Activated CD4-positive, alpha-beta T cell treated with anti-CD3 and anti-CD28 coated beads for 24 hours (primary cell): Measurements from ENCODE around the gene POLR2C.

Experiments used
- DNase-seq, 2 donors: peaks; one replicate each; pipeline ENCODE4 v3.0.0-alpha.2; 2020; ENCODE audit warnings: low read depth in 2 of 2

POLR2C gene

DNA sequence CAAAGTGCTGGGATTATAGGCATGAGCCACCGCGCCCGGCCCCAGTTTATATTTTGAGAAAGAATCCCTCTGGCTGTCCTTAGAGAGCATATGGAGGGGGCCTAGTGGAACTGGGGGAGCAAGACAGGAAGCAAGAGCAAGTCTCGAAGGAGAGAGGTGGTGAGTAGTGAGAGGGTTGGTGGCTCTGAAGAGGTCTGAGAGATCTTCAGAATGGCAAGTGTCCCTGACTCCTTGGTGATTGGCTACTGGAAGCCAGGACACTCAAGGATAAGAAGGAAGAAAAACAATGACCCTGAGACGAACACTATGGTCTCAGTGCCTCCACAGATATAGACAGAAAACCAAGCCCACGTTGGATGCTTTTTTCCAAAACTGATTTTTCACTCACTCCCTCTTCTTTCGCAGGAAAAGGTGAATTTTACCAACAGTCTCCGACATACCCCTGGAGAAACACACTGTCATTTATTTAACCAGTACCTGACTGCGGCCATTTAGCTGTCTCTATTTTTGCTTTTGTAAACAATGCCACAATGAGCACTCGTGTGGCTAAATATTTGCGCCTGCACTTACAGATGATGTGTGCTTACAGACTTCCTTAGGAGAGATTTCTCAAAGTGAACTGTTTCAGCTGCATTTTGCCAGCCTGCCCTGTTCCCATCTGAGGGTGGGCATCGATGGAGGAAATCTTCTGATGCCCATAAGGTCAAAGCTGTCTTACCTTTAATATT is 39.7 kb downstream of the POLR2C start:
- DNase-seq = no peak

DNA sequence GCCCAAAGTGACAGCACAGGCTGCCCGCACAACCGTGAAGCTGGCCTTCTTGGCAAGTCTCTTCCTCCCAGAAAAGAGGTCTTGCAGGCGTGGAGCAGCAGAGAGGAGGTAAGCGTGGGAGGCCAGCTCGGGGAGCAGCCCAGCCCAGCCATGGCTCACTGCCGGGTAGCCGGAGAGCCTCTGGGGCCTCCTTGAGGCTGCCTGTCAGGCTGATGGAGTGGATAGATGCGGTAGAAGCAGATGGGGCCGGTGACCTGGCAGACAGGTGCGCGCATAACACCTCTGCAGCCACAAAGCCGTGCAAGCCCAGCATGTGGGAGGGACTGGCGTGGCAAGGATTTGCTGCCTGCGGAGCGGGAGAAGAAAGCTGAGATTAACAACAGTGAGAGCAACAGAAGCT is 40.9 kb downstream of the POLR2C start:
- DNase-seq = no peak

DNA sequence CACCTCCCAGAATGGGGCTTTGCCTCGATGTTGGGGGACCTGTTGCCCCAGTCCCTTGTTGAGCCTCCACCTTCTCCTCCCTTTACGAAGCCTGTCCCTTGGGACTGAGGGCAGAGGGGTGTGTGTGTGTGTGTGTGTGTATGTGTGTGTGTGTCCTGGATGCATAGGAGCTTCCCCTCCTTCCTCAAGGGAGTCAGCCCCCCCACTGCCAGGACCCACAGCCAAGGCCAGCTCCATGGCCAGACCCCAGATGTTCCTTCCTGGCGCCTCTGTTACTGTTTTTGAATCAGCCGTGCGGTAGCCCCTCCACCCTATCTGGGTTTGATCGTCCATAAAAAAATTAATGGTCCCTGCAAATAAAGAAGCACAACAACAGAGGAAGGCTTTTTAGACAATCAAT is 41.5 kb downstream of the POLR2C start:
- no peak for DNase-seq

DNA sequence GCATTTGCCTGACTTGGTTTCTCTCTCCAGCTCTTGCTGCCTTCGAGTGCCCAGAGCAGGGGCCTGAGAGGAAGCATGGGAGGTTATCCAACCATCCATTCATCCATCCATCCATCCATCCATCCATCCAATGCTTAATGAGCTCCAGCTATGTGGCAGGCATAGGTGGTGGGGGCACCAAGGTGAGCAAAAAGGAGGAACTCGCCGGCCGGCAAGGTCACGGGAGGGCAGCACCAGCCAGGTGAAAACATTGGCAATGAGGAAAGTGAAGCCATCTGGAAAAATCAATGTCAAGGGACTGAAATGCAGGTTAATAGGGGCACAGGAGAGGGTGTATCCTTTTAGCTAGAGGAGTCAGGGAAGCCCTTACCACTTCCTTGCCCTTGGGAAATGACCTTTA is 42.0 kb downstream of the POLR2C start:
- DNase-seq = no peak

DNA sequence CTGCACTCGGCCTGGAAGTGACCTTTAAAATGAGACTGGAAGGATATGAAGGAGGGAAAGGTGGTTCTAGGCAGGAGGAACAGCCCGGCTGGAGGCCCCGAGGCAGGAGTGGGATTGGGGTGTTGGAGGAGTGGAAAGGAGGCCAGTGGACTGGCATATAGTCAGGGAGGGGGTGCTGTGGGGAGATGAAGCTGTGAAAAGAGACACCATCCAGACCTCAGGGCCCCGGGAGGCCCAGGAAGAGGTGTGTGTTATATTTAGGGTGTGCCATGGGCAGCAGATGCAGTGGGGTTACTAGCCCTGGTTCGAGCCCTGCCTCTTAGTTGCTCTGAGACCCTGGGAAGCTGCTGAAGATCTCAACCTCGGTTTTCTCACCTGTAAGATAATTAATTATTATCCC is 42.7 kb downstream of the POLR2C start:
- DNase-seq = no peak

DNA sequence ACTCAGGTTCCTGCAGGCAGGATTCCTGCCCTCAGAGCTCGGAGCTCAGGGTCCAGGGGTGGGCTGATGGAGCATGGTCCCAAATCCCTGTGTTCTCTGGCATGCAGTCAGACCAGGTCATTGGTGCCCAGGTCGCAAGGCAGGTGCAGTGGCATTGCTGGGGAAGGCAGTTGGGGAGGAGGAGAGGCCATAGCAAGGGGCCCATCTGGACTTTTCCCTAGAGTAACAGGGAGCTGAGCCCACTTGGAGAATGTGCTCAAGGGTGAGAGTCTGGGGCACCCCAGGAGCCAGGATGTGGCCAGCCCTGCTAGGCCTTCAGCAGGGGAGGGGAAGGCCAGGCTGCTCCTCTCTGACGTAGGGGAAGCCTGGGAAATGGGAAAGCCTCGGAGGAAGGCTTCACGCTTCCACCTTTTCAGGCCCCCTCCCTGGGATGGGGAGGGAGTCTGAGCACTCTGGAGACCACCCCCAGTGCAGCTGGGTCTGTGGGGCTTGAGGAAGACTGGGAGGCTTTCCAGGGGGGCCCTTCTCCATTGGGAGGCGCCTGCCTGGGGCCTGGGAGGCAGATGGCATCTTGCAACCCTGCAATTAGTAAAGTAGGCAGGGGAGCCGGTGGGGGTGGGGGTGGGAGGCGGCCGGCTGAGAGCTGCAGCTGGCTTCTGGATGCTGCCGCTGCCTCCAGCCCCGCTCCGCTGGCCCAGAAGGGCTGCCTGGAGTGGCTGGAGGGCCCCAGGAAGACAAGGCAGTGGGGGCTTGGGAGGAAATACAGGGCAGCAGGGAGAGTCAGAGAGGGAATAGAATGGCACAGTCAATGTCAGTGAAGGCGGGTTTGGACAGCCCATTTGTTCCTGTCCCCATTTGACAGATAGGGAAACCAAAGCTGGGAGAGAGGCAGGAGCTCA is 44.9 kb downstream of the POLR2C start:
- no peak for DNase-seq

DNA sequence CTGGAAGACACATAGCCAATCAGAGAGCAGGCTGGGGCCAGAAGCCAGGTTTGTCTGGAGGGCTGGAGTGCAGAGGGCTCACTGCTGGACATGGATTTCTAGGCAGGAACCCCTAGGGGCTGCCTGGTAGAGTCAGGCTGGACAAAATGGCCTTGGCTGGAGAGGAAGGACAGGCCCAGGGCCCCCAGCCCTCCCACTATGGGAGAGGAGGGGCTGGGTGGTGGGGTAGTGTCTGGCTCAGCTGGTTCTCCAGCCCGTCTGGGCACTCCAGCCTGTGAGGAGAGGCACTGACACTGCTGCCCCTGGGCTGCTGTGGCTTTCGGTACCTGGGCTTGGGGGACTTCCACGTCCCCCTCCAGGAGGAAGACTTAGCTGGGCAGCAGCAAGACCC is 45.6 kb downstream of the POLR2C start:
- no peak for DNase-seq

DNA sequence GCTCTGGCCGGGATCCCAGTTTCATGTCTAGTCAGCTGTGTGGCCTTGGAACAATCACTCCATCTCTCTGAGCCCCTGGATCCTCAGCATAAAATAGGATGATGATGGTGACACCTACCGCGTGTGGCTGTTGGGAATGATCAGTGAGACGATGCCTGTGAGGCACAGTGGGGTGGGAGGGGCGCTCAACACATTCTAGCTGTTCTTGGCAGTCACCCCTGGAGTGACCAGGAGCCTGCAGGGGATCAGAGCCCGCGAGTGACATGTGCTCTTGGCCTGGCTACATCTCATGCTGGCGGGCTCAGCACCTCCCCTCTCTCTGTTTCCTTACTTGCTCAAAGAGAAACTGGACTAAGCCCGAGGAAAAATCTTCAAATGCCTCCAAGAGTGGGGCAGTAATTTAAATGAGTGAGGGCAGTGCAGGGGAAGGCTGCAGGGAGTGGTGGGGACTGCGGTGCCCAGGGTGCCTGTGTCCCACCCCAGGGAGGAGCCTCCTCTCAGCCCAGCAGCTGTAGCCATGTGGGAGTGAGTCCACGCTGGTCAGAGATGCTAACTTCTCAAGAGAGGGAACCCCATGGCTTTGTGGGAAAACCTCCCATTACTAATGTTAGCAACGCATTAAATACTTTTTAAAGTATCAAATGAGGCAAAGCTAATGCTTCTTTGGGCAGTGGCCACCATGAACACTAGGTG is 46.9 kb downstream of the POLR2C start:
- DNase-seq = no peak

DNA sequence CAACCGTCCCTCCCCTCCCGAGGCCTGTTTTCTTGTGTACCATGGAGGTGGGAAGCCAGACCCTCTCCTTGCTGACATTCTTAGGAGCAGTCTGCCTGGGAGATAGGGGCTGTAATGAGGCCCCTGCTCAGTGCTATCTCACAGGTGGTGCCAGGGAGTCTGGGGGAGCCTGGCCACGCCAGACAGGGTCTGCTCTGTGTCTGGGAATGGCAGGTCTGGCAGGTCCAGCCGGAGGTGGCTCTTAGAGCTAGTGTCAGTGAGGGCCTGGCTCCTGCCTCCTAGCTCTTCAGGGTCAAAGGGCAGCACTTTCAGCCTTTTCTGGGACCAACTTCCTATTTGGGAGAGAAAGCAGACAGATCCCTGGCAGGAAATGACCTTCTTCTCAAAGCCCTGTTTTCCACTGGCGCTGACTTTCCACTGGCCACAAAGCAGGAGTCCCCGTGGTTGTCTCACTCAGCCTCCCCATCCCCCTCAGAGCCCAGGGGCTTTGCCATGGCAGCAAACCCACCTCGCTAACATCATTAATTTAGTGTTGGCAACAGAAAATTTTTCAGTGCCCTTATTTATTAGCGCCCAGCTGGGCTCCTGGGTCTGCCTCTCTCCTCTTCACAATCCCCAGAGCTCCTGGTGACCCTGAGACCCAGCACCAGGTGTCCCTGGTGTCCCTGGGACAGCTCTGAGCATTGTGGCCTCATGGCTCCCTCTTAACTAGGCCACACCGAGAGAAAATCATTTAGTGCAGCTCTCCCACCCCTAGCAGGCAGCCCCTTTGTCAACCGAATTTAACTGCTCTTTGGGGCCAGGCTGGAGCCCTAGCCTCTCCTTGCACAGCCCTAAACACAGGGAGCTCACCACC is 47.8 kb downstream of the POLR2C start:
- no peak for DNase-seq

DNA sequence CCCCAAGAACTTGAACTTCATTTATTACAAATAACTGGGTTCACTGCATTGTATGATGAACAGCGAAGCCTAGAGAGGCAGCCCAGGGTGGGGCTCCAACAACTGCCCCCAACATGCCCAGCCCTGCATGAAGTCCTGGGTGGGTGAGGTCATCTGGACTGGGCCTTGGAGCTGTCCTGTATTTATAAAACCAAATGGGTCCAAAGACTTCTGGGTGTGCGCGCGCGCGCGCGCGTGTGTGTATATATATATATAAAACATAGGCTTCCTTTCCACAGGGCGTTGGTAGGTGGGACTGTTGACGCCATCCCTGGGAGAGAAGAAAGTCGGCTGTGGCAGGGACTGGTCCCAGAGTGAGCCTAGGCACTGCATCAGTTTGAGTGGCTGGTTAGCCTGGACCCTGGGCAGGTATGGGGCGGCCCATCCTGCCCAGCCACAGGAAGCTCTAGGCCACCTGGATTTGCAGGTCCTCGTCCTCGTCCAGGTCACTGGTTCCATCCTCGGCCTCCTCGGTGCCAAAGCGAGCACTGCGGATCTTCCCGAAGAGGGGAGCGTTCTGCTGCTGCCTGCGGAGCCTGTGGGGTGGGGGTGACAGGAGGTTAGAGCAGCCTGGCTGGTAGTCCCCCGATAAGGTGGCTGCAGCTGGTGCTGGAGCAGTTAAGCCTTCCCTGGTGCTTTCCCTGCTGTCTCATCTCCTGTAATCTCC is 50.0 kb downstream of the POLR2C start:
- DNase-seq = no peak

DNA sequence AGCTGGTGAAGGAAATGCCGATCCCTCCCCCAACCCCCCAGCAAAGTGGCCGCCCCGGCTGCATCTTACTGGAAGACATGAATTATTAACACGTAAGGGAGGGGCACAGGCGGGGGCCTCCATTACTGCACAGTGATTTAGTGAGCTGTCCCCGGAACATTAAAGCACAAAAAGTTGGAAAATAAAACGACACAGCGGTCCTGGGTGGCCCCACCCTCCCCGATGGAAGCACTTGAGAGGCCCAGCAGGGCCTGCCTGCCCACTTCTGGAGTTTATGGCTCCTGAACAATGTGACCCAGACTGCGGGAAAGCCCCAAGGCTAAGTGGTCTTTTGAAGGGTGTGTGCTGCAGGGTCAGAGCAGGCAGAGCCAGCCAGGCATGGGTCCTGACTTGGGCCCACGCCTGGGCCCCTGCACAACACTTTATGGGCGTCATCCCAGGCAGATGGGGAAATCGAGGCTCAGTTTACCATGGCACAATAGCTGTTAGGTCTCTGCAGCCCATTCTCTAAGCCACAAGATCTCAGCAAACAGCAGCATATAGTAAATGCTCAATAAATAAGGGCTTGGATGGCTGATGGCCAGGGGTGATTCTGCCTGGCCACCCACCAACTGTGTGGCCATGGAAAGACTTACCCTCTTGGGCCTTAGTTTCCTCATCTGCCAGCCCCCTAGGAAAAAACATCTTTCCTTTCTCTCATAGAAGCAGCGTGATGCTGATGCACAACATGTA is 51.1 kb downstream of the POLR2C start:
- DNase-seq = no peak

DNA sequence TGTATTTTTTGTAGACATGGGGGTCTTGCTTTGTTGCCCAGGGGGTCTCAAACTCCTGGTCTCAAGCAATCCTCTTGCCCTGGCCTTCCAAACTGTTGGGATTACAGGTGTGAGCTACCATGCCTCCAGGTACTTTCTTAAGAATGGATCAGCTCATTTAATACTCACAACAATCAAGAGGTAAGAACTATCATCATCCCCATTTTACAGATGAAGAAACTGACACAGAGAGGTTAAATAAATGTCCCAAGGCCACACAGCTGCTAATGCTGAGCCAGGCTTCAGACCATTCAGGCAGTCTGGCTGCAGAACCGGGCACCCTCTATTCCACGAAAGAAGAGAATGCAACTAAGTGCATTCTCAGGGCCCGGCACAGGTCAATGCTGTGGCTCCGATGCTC is 51.9 kb downstream of the POLR2C start:
- DNase-seq = no peak

DNA sequence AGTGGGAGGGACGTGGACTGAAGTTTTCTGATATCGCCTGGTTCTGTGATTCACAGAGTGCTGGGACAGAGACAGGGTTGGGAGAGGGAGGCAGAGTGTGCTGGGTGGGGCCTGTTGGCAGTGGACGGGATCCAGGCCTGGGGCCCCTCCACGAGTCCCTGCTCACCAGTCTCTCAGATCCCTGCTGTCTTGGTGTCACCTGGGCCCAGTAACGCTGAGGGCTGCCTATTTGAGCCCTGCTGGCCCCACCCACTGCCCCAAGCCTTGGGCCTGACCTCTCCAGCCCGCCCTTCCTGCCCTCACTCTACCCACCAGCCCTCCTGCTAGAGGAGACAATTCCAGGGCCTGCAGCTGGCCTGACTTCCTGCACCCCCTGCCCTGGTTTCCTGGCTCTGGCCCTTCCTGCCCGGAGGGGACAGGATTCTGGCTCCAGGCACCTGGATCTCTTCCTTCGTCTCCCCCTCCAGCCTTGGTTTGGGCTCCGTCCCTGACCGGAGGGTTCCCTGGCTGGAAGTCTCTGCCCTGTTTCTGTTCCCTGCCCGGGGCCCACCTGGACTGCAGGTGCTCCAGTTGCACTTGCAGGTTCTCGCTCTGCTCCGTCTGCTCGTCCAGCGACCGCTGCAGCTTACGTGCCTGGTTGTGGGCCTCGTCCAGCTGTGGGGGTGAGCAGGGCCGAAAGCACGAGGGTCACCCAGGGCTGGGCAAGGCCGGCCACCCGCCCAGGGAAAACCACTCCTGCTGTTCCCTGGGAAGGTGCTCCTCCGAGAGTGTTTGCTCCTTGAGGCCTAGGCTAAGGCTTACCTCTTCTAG is 52.5 kb downstream of the POLR2C start:
- no peak for DNase-seq

DNA sequence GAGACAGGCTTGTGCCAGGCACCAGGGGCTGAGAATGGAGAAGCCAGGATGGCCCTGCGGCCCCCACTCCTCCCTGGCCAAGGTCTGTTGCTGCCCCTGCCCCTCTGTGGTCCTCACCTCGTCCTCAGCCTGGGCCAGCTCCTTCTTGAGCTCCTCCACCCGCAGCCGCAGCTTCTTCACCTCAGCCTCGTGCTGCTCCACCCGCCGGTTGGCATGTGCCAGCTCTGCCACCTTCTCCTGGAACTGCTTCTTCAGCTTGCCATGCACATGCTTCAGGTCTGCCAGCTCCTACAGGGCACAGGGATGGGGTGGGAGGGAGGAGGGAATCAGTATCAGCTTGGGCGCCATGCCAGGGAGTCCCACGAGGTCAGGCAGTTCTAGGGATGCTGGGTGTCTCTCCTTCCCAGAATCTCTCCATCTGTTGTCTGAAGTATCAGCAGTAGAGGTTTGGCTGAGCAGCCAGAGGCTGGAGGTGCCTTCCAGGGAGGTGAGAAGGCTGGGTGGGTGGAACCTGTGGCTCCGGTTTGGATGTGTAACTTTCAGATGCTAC is 53.8 kb downstream of the POLR2C start:
- DNase-seq = no peak

DNA sequence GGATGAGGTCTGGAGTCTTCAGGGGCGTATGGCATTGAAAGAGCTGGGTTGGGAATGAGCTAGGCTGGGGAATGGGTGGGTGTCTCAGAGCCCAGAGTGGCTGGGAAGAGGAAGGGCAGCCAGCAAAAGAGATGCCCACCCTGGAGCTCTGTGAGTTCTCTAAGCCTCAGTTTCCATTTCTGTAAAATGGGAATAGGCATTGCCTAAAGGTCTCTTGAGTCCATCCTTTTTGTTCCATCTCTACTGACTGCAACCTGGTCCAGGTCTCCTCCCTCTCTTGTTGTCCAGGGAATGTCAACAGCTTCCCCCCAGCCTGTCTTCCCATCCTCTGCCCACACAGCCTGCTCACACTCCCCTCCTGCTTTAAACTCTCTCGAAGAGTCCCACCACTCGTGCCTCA is 54.3 kb downstream of the POLR2C start:
- DNase-seq = no peak

DNA sequence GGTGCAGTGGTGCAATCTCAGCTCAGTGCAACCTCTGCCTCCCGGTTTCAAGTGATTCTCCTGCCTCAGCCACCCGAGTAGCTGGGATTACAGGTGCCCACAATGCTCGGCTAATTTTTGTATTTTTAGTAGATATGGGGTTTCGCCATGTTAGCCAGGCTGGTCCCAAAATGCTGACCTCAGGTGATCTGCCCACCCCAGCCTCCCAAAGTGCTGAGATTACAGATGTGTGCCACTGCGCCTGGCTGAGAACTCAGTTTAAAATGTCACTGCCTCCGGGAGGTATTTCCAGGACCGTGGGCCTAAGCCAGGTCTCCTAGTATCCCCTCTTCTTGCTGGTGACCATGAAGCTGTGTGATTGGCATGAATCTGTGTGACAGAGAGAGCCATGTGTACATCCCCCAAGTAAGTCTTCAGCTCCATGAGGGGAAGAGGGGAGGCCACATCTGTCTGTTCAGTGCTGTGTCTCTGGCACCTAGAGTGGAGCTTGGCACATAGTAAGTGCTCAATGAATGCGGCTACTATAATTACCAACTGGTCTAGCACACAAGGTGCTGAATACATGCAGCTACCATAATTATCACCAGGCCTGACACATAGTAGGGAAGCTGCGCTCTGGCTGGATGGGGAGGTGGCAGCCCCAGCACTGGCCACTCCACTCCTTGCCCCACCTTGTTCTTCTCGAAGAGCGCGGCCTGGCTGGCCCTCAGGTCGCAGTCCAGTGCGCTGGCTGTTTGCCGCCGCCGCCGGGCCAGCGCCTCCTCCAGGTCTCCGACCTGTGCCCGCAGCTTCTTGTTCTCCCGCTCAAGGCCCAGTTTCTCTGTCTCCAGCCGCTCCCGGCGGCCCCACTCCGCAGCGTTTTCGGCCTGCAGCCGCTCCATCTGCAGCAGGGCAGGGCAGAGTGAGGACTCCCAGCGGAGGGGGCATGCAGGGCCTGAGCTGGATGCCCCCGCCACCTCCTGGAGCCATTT is 55.2 kb downstream of the POLR2C start:
- no peak for DNase-seq

DNA sequence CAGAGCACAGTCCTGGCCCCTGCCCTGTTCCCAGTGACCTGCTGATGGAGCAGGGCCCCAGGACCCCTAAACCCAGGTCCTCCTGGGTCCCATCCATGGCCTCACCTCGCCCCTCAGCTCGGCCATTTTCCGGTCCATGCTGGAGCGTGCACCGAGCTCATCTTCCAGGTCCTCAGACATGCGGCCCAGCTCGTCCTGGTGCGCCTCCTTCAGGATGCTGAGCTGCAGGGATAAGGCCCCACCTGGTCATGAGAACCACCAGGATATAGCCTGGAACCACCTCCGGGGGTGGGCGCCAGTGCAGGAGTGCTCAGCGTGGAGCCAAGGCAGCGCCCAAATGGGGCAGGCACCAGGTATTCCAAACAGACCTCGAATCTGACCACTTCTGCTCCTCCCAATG is 56.0 kb downstream of the POLR2C start:
- DNase-seq = no peak

DNA sequence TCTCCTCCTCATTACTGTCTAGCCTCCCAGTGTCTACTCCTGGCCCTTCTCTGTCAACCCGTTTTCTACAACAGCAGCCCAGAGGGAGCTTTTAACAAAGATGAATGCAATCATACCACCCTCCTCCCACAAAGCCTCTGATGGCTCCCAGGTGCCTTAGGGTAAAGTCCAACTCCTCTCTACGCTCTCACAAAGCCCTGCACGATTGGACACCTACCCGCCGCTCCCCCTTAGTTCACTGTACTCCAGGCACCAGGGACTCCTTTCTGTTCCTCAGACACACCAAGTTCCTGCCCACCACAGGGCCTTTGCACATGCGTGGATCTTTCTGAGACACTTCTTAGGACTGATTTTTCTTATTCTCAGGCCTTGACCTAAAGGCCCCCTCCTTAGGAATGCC is 56.4 kb downstream of the POLR2C start:
- DNase-seq = no peak
